ENCODE results near the gene TPO.

The TPO gene

DNA sequence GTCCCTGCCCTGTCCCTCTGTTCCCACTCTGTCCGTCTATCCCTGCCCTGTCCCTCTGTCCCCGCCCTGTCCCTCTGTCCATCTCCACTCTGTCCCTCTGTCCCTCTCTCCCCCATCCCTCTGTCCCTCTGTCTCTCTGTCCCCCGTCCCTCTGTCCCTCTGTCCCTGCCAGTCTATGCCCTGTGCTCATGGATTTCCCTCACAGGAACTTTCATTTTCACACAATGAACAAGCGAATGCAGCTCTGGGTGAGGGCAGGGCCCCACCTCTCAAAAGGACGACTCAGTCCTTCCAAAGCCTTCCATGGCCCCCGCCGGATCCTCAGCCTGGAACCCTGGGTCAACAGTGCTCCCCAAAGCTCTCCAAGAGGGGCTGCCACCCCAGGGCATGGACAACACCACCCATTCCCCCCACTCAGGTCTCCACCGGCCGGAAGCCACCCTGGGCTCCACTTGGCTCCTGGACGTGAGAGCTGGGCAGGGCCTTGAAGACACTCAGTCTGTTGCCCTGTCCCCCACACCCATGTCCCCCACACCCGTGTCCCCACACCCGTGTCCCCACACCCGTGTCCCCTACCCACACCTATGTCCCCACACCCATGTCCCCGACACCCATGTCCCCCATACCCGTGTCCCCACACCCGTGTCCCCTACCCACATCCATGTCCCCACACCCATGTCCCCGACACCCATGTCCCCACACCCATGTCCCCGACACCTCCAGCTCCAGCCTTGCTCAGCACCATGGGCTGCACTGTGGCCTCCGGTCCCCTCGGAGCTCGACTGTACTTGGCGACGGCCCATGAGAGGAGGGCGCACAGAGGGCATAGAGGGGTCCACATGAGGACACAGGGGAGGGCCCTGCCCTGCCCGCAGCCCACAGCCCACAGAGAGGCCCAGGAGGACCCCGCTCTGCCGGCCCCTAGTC, 175.1 kb downstream of the TPO start:
- DNase-seq = no peak

DNA sequence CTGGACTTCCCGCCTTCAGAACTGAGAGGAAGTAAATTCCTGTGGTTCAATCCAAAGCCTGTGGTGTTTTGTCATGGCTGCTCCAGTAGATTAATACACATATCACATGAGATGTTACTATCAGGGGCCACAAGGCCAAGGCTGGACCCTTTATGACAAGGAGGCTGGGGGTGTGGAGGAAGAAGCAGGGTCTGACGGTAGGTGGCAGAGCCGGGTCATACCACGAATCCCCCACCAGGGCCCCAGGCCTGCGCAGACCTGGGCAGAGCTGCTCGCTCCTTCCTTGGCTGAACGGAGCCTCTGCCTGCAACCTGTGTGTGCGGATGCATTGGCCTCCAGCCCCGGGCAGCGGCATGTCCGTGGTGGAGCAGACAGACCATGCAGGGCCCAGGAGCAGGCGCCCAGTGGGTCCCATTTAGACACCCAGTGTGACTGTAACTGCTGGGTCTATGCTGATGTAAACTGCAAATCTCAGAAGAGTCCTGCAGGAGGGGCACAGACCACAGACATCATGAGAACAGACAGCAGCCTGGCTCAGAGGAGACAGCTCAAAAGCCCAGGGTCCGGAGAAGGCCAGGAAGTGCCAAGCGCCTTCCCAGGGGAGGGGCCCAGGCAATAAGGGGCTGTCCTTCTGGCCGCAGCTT, 175.8 kb downstream of the TPO start:
- no peak for DNase-seq

DNA sequence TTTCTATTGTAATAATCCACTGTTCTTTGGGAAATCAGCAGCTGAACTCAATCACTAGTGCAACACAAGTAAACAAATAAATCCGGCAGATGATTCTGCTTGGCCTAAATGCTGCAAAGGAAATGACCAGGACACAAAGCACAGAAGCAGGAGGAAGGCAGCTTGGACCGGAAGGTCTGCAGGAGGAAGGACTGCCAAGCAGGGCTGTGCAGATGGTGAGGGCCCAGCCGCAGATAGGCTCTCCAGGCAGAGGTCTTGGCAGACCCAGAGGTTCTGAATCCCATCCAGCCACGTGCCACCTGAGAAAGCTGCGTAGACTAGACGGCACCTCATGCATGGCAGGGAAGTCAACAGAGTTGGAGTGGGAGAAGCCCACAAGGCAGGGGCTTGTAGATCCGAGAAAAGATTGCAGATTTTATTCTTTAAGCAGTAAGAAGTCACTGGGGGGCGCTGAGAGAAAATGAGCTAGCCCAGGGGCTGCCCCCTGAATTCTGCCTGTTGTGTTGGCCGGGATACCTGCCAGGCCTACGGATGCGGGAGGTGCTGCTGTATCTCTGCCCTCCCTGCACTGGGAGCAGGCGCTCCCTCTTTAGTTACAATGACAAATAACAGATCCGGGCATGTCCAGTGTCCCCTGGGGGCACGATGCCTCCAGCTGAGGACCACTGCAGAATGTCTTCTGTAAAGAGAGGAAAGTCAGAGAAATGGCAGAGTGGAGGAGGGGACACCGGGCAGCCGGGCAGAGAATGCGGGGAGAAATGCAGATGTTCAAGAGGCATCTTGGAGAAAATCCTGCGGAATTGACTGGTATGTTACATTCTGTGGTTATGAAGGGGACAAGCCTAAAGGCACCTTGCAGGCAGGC, 177.6 kb downstream of the TPO start:
- DNase-seq = no peak

DNA sequence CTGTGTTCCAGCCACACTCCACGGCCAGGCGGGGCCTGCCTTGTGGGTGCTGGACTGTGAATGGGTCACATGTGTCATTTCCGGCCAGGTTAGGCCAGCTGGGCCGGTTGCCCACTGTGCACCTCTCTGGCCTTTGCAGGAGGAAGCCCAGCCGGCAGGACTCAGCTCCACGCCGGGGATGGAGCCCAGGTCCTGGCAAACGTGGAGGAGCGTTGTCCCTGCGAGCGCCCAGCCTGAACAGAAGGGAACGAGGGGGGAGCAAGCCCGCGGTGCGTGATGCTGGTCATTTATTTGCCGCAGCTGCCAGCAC, 178.2 kb downstream of the TPO start:
- DNase-seq = no peak

All from NCI-H2107 (cell line).